Kidney epithelial cell (primary cell): ENCODE results near the gene VTI1A. TPM values are rescaled to one million over a fixed set of nuclear protein-coding genes. Genes with fewer than 3 reads are reported as not detected.

Experiments
- DNase-seq: peaks from one replicate; pipeline ENCODE4 v3.0.0-alpha.2; 2010; ENCODE audit warnings: low read depth
- H3K27me3 ChIP-seq: 2 replicates; pipeline ENCODE4 v1.6.0; 2011; ENCODE audit warnings: low read length; ENCODE audit not compliant: control insufficient read depth, insufficient read depth
- H3K36me3 ChIP-seq: 2 replicates; pipeline ENCODE4 v1.5.1; 2011; ENCODE audit warnings: low read length; ENCODE audit not compliant: control insufficient read depth, insufficient read depth
- H3K4me3 ChIP-seq: 2 replicates; pipeline ENCODE4 v1.5.1; 2011; ENCODE audit warnings: low read depth, mild to moderate bottlenecking, control low read depth, low read length
- total RNA-seq: library from RNA; depleted of rRNA; stranded (reverse); fragments of >200 nt; gene quantifications from 2 replicates; pipeline ENCODE4 v1.2.3, GENCODE V29; 2015
- TF ChIP-seq, protein P1 (sequence below): IDR thresholded peaks from 2 replicates; pipeline ENCODE4 v1.5.1; 2011; ENCODE audit warnings: mild to moderate bottlenecking, moderate library complexity, low read length, control low read depth, inconsistent platforms; ENCODE audit not compliant: insufficient read depth, poor library complexity, severe bottlenecking

The VTI1A gene
- total RNA-seq, 1 donor from 2014 or later = 45.7 TPM

DNA sequence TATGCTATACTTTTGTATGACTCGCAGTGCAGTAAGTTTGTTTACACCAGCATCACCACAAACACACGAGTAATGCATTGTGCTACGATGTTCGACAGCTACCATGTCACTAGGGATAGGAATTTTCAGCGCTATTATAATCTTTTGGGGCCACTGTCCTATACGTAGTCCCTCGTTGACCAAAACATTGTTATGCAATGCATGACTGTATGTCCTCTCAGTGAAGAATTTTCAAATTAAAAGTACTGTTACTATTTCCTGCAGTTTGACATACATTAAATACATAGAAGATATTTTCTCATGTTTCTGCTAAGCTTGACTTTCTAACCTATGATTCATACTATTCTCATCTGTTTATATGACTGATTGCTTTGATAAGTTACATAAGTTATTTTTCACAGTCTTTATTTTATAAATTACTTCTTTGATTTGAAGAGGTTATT is 203.6 kb downstream of the VTI1A start:
- H3K4me3 ChIP-seq = no peak overlapping the region
- no peaks in the 10 kb centered on the region for H3K27me3 ChIP-seq
- H3K36me3 ChIP-seq = no peaks in the 10 kb centered on the region
- DNase-seq = no peak
- TF ChIP-seq, protein P1, sequence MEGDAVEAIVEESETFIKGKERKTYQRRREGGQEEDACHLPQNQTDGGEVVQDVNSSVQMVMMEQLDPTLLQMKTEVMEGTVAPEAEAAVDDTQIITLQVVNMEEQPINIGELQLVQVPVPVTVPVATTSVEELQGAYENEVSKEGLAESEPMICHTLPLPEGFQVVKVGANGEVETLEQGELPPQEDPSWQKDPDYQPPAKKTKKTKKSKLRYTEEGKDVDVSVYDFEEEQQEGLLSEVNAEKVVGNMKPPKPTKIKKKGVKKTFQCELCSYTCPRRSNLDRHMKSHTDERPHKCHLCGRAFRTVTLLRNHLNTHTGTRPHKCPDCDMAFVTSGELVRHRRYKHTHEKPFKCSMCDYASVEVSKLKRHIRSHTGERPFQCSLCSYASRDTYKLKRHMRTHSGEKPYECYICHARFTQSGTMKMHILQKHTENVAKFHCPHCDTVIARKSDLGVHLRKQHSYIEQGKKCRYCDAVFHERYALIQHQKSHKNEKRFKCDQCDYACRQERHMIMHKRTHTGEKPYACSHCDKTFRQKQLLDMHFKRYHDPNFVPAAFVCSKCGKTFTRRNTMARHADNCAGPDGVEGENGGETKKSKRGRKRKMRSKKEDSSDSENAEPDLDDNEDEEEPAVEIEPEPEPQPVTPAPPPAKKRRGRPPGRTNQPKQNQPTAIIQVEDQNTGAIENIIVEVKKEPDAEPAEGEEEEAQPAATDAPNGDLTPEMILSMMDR = no peak

DNA sequence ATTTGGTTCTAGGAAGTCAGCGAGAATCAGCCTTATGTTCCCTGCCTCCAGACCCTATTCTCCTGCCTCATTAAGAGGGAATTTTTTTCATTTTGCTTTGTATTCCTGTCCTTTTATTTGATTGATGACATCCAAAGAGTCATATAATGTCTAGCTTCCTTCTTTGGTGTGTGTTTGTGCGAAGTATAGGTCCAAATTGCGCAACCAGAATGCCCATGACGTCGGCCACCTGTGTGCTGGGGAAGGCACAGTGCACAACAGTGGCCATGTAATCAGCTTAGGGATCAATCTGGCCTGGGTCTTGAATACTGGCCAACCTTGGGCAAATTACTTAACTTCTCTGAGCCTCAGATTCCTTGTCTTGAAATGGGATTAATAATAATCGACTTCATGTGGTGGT is 206.2 kb downstream of the VTI1A start:
- DNase-seq = no peak
- Histone ChIP-seq H3K27me3 (no peaks in the 10 kb centered on the region), H3K4me3 (no peak overlapping the region), H3K36me3 (no peaks in the 10 kb centered on the region)
- TF ChIP-seq, protein P1 = no peak

DNA sequence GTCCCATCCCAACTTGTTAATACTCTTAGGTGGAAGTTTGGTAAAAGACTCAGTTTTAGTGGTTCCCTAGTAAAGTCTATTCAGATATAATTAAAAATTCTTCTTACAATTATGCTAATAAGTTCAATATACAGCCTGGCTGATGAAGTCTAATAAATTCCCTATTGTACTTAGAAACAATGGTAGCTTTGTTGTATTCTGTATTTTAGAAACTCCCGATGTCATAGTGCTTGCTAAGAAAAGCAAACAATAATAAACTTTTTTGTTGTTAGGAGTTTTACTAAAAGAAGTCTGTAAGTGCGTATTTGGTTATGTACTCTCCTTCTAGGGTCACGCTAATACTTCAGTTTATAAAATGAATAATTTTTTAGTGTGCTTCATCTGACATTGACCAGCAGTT is 206.8 kb downstream of the VTI1A start:
- Histone ChIP-seq H3K4me3 (no peak overlapping the region), H3K27me3 (no peaks in the 10 kb centered on the region), H3K36me3 (no peaks in the 10 kb centered on the region)
- TF ChIP-seq, protein P1 = no peak
- DNase-seq = no peak

DNA sequence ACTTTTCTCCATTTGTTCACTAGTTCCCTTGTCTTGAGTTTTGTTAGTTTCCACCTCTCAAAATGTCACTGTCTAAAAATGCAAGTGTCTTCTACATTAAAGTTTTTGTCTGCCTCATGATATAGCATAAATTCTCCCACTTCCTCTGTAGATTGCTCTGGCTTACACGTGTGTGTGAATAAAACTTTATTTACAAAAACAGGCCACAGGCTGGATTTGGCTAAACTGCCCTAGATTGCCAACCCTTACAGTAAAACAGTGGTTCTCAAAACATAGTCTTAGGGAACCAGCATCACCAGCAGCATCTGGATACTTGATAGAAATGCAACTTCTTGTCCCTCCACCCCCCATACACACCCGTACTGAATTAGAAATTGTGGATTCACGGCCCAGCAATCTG is 207.8 kb downstream of the VTI1A start:
- TF ChIP-seq, protein P1 = no peak
- Histone ChIP-seq H3K4me3 (no peak overlapping the region), H3K36me3 (no peaks in the 10 kb centered on the region), H3K27me3 (no peaks in the 10 kb centered on the region)
- no peak for DNase-seq

DNA sequence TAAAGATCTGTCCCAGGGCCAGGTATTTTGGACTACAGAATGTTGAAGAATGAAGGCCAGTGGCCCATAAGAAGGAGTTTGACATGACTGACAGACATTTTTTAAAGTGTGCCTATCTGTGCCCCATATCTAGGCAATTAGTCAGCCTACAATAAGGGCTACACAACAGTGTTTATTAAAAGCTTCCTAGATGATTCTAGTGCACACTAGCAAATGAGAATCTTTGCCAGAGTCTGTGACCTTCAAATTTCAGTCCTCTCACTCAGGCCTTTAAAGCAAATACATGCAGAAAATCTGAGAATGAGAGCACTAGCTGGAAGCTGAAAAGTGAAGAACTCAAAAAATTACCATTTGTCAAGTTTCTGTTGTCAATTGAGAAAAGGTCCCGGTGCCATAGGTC is 208.7 kb downstream of the VTI1A start:
- Histone ChIP-seq H3K36me3 (no peaks in the 10 kb centered on the region), H3K27me3 (no peaks in the 10 kb centered on the region), H3K4me3 (no peak overlapping the region)
- no peak for DNase-seq
- TF ChIP-seq, protein P1 = no peak

DNA sequence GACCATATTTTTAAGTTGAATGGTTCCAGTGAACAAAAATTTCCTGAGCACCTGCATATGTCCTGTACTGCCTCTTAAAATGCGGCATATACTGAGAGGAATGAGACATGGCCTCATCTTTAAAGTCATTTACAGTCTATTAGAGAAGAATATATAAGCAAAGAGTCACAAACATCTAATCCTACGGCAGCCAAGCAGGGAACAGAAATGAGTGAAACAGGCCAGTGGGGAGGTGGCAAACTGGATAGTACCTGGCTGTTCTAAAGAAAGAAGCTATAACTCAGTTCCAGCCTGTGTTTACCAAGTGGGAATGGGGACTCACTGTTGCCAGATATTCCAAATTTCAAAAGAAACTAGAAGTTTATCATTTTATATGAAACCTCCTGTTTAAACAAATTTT is 211.4 kb downstream of the VTI1A start:
- TF ChIP-seq, protein P1 = no peak
- DNase-seq = no peak
- Histone ChIP-seq H3K27me3 (no peaks in the 10 kb centered on the region), H3K4me3 (no peak overlapping the region), H3K36me3 (no peaks in the 10 kb centered on the region)
